CD4-positive, alpha-beta T cell (primary cell): ENCODE measurements around the gene CELF5. TPM values are rescaled to one million over a fixed set of nuclear protein-coding genes. Genes with fewer than 3 reads are reported as not detected.
"Not testable (repeated sequence)": the region's sequence is repeated elsewhere in the genome, so short reads cannot be mapped to it uniquely, and the experiment has no call there.

Source experiments
- ATAC-seq: fragments of 200-7000 bp; cut with Tn5 transposase; one replicate; pipeline ENCODE4 v1.10.0; 2022; ENCODE audit warnings: mild to moderate bottlenecking; ENCODE audit not compliant: poor library complexity
- CTCF ChIA-PET: fragments of 350-600 bp; sonication (Branson Sonifier 250); formaldehyde crosslinking; loops from one replicate; lab custom pipeline; 2021; ENCODE audit warnings: antibody characterized with exemption, inconsistent platforms; lab: Charles Lee
- POLR2A ChIA-PET: fragments of 350-600 bp; sonication (Branson Sonifier 250); formaldehyde crosslinking; loops from one replicate; lab custom pipeline; 2021; ENCODE audit warnings: antibody characterized with exemption, inconsistent platforms; lab: Charles Lee
- DNase-seq, 14 experiments: peaks; one replicate each; pipeline ENCODE4 v3.0.0-alpha.2; 2013 to 2020; ENCODE audit warnings: mixed read lengths in 2 of 14
- H3K27ac ChIP-seq, 2 donors: one replicate each; pipeline versions ENCODE4 v1.5.1 to v1.7.0; 2013; ENCODE audit warnings: low read length in 2 of 2, low read depth in 1 of 2, mild to moderate bottlenecking in 1 of 2
- H3K27me3 ChIP-seq, 2 experiments: 1 replicate in 1 of 2; 2 replicates in 1 of 2; pipeline versions ENCODE4 v1.6.1 to v1.7.0; 2013; ENCODE audit warnings: low read length in 2 of 2, control low read depth in 1 of 2, mild to moderate bottlenecking in 1 of 2, moderate library complexity in 1 of 2; ENCODE audit not compliant: insufficient read depth in 2 of 2, control insufficient read depth in 1 of 2
- H3K36me3 ChIP-seq: one replicate; pipeline ENCODE4 v1.6.1; 2013; ENCODE audit warnings: low read length, control low read depth; ENCODE audit not compliant: insufficient read depth
- H3K4me1 ChIP-seq: one replicate; pipeline ENCODE4 v1.6.1; 2013; ENCODE audit warnings: low read length, control low read depth; ENCODE audit not compliant: insufficient read depth
- H3K4me3 ChIP-seq: one replicate; pipeline ENCODE4 v1.5.1; 2013; ENCODE audit warnings: mild to moderate bottlenecking, low read length, moderate library complexity
- H3K9me3 ChIP-seq, 2 experiments: 1 replicate in 1 of 2; 2 replicates in 1 of 2; pipeline versions ENCODE4 v1.6.1 to v1.7.0; 2013; ENCODE audit warnings: low read length in 2 of 2, mild to moderate bottlenecking in 2 of 2, control low read depth in 1 of 2, moderate library complexity in 1 of 2; ENCODE audit not compliant: control insufficient read depth in 1 of 2, insufficient read depth in 1 of 2
- H3K27ac Mint-ChIP-seq: one replicate; pipeline ENCODE4 v1.8.0; 2020; ENCODE audit warnings: mixed read lengths
- H3K27me3 Mint-ChIP-seq: one replicate; pipeline ENCODE4 v1.8.0; 2021; ENCODE audit warnings: mixed read lengths
- H3K36me3 Mint-ChIP-seq: one replicate; pipeline ENCODE4 v1.8.0; 2021; ENCODE audit warnings: low read depth, mixed read lengths
- H3K4me1 Mint-ChIP-seq: one replicate; pipeline ENCODE4 v1.8.0; 2021; ENCODE audit warnings: low read depth, mixed read lengths
- H3K4me3 Mint-ChIP-seq: one replicate; pipeline ENCODE4 v1.8.0; 2020; ENCODE audit warnings: mild to moderate bottlenecking, mixed read lengths
- H3K9me3 Mint-ChIP-seq: one replicate; pipeline ENCODE4 v1.8.0; 2020; ENCODE audit warnings: mixed read lengths
- intact Hi-C, 2 experiments: fragments of 100-400 bp; cut with DNase I in 1 of 2; cut with micrococcal nuclease in 1 of 2; formaldehyde crosslinking; loops; one replicate each; pipeline versions ENCODE4 v1.15.1 to v1.9.0; 2023 to 2025; cut with DNase I, micrococcal nuclease
- total RNA-seq, 174 experiments: library from RNA in 2 of 174; stranded (reverse) in 2 of 174; gene quantifications; one replicate each; pipeline ENCODE4 v1.2.3 and lab custom pipeline; 2021 to 2026
- TF ChIP-seq, protein P1 (sequence below): fragments of 200-600 bp; IDR thresholded peaks from one replicate; pipeline ENCODE4 v1.8.0; 2022; ENCODE audit warnings: antibody characterized with exemption, mild to moderate bottlenecking

Gene CELF5
- total RNA-seq, 2 experiments from 2014 or later = 0.36 TPM

DNA sequence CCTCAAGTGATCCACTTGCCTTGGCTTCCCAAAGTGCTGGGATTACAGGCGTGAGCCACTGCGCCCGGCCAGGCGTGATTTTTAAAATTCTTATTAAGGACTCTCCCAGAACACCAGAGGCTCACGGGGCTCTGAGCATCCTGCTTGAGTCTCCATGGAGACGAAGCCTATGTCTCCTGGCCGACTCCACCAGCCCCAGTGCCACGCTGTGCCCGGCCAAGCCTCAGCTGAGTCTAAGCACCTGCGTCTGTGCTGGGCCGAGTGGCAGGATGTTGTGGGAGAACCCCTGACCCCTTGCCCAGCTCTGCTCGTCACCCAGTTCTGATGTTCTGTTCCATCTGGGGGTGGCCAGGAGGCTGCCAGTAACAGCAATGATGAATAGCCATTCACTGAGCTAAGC lies 3.9 kb upstream of the CELF5 start:
- intact Hi-C loops = no loop called here
- no peak for DNase-seq
- Mint-ChIP-seq H3K36me3 (no peaks in the 10 kb centered on the region), H3K27me3 (peaks cover 4% of the 10 kb centered on the region), H3K4me3 (no peak overlapping the region), H3K27ac (no peak overlapping the region), H3K9me3 (no peaks in the 10 kb centered on the region), H3K4me1 (no peaks in the 10 kb centered on the region)
- Histone ChIP-seq H3K9me3 (no peaks in the 10 kb centered on the region), H3K4me1 (peaks cover 8% of the 10 kb centered on the region), H3K27ac (no peak overlapping the region), H3K36me3 (no peaks in the 10 kb centered on the region), H3K27me3 (peaks cover 3 to 5% of the 10 kb centered on the region in 2 experiments), H3K4me3 (no peak overlapping the region)
- TF ChIP-seq, protein P1, sequence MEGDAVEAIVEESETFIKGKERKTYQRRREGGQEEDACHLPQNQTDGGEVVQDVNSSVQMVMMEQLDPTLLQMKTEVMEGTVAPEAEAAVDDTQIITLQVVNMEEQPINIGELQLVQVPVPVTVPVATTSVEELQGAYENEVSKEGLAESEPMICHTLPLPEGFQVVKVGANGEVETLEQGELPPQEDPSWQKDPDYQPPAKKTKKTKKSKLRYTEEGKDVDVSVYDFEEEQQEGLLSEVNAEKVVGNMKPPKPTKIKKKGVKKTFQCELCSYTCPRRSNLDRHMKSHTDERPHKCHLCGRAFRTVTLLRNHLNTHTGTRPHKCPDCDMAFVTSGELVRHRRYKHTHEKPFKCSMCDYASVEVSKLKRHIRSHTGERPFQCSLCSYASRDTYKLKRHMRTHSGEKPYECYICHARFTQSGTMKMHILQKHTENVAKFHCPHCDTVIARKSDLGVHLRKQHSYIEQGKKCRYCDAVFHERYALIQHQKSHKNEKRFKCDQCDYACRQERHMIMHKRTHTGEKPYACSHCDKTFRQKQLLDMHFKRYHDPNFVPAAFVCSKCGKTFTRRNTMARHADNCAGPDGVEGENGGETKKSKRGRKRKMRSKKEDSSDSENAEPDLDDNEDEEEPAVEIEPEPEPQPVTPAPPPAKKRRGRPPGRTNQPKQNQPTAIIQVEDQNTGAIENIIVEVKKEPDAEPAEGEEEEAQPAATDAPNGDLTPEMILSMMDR = no peak
- POLR2A ChIA-PET = no interaction called here
- no peak for ATAC-seq
- CTCF ChIA-PET = no interaction called here

DNA sequence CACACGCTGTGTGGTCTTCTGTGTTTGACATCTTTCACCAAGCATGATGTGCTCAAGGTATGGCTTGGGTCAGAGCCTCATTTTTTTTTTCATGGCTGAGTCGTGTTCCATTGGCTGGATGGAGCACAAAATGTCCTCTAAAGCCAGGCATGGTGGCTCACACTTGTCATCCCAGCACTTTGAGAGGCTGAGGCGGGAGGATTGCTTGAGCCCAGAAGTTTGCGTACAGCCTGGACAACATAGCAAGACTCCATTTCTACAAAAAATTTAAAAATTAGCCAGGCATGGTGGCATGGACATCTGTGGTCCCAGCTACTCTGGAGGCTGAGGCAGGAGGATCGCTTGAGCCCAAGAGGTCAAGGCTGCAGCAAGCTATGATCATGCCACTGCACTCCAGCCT lies 2.9 kb upstream of the CELF5 start:
- H3K36me3 Mint-ChIP-seq, H3K4me1 Mint-ChIP-seq, H3K9me3 ChIP-seq, H3K9me3 Mint-ChIP-seq, ATAC-seq, H3K4me1 ChIP-seq, H3K4me3 ChIP-seq, H3K27ac ChIP-seq, H3K27ac Mint-ChIP-seq, DNase-seq, H3K36me3 ChIP-seq, H3K4me3 Mint-ChIP-seq, POLR2A ChIA-PET, intact Hi-C loops: not testable (repeated sequence)
- peaks cover 13% of the 10 kb centered on the region for H3K27me3 Mint-ChIP-seq
- CTCF ChIA-PET = interaction anchor here (0.6 kb wide), 1 partner anchor 140 kb away, joined by 3 read pairs; no protein-coding TSS in a partner anchor
- H3K27me3 ChIP-seq = peaks cover 13% of the 10 kb centered on the region in 2 experiments

DNA sequence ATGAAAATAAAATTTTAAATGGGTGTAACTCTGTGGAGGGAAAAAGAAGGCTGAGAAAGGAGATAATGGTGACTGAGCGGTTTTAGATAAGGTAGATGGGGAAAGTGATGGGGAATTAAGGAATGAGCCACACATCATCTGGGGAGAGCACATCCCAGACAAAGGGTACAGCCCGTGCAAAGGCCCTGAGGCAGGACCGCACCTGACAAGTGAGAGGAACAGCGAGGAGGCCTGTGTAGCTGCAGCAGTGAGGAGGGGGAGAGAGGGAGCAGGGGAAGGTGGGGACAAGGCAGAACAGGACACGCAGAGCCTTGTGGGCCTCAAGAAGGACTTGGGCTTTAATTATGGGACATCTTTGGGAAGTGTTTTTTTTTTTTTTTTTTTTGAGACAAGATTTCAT lies 1.8 kb upstream of the CELF5 start:
- POLR2A ChIA-PET = interaction anchor here (0.7 kb wide), 1 partner anchor 84 kb away, joined by 3 read pairs; no protein-coding TSS in a partner anchor

More for the DNA sequence above, 1.8 kb upstream of the CELF5 start:
- peaks cover 23 to 24% of the 10 kb centered on the region in 2 experiments for H3K27me3 ChIP-seq
- Mint-ChIP-seq H3K27me3 (peaks cover 24% of the 10 kb centered on the region), H3K27ac (no peak overlapping the region), H3K9me3 (no peaks in the 10 kb centered on the region), H3K4me1 (no peaks in the 10 kb centered on the region), H3K36me3 (no peaks in the 10 kb centered on the region), H3K4me3 (no peak overlapping the region)
- H3K9me3 ChIP-seq = no peaks in the 10 kb centered on the region
- H3K27ac ChIP-seq = no peak overlapping the region
- ATAC-seq (no peak), DNase-seq (no peak)
- no peaks in the 10 kb centered on the region for H3K36me3 ChIP-seq
- no peak overlapping the region for H3K4me3 ChIP-seq
- peaks cover 8% of the 10 kb centered on the region for H3K4me1 ChIP-seq
- CTCF ChIA-PET = no interaction called here
- intact Hi-C loops = no loop called here
- TF ChIP-seq, protein P1 = no peak
